Activated T-cell treated with anti-CD3 and anti-CD28 coated beads, Interleukin-2, amount 50 U/mL, for 1 hour (primary cell): Measurements from ENCODE around the gene BRINP2.

Experiments
- DNase-seq: peaks from one replicate; pipeline ENCODE4 v3.0.0-alpha.2; 2020

Gene BRINP2

DNA sequence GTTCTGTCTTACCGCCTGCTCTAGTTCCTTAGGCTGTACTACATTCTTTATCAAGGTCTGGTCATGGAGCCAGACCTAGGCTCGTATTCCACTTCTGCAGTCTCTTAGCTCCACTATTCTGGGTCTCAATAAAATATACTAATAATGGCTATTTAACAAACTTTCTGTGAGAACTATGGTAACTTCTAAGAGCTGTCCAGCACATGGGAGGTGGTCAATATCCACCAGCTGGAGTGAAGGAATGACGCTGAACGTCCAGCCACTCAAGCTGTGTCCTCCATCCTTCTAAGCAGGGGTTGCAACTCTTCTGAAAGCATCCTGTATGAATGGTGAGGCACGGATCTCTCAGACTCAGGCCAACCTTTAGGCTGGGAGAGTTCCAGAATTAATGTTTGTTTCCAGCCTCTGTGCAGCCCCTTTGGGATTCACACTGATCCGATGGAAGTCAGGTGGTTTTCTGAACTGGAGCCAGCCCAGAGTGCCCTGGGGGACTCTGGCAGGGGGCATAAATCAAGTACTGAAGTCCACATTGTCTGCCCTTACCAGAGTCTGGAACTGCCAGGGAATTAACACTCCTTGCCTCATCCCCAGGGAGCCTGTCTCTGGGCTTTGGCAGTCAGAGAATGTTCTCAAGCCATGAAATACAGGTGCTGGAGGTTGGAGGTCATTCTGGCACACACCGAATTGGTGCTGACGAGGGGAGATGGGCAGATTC, 57.4 kb downstream of the BRINP2 start:
- no peak for DNase-seq

DNA sequence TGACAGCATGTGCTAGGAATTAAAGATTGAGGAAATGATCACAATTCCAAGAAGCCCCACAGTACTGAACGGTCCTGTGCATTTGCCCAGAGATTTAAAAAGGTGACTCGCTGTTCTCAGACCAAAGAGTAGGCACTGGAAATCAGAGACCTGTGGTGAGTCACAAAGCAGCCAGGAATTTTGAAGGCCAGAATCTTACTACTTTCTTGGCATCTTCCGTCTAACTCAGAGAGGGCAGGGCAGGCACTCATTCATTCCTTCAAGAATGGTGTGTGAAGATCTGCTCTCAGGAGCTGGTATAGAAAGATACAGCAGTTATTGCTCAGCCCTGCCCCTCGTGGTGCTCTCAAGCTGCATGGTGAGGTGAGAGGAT, 57.9 kb downstream of the BRINP2 start:
- DNase-seq, result no peak

DNA sequence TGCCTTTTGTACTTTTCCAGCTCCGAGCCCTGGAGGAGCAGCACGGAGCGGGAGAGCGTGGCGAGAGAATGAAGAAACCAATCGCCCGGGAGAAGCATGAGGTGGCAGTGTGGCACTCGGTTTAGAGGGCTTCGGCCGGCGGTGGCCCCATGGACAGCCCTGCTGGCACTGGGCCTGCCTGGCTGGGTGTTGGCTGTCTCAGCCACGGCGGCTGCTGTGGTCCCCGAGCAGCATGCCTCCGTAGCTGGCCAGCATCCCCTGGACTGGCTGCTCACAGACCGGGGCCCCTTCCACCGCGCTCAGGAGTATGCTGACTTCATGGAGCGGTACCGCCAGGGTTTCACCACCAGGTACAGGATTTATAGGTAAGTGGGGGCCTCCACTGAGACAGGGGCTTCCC, 59.0 kb downstream of the BRINP2 start:
- DNase-seq, result no peak

DNA sequence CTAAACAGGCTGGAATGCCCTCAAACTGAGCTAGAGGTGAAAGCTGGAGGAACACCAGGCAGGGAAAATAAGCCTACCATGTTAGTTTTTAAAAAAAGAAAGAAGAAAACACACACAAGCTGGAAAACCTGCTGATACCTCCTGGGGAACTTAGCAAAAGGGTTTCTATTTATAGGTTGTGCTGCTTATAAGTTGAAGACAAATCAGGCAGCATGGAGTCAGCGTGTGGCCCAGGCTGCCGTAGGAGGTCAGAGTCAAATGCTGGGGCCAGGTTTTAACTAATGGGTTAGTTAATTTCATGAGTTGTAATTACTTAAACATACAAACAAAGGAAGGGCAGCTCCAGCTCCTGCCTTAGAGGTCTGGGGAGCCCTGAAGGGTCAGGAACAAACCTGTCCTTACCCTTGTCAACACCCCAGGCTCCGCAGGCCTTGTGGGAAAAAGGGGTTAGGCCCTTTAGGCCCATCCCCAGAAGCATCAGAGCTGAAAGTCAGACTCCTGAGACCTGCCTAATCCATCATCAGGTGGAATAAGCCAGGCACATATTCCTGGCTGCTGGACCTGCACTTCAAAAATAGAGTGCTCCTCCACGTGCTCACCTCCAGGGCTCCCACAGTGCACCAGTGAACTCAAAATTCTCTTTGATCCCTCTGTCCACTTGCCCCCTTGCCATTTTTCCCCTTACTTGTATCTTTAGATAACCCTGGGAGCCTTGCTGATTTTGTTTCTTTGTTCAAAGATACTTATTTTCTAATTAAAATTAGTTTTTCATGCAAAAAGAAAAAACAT, 59.7 kb downstream of the BRINP2 start:
- no peak for DNase-seq

DNA sequence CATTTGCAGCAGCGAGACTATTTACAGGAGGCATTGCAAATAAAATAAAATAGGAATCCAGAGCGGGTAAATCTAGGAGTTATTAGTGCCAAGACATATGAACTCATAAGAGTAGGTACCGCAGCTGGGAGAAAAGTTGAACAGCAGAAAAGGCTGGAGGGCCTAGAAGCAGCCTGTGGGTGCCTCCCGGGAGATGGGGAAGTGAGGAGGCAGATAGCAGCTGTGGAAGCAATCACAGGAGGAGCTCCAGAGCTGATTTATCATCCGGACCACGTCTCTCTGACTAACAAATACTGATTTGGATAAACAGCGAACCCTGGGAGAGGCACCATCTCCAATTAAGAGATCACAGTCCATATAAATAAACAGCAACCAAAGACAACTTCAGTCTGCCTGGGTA, 64.6 kb downstream of the BRINP2 start:
- DNase-seq, result no peak

DNA sequence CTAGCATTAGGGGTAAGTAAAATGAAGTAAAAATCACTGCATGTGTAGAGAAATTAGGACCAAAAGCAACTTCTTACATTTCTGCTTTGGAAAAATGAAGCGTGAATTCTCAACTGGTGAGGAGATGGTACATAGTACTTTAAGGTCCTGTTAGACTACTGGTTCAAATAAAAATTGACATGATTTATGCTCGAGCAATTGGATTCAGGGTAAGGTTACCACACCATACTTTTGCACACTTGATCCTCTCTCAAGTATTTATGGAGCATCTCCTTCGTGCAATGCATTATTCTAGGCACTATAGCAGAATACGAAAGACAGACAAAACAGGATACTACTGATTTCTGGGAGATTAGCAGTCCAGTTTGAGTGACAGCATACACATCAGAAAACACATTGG, 66.2 kb downstream of the BRINP2 start:
- no peak for DNase-seq

DNA sequence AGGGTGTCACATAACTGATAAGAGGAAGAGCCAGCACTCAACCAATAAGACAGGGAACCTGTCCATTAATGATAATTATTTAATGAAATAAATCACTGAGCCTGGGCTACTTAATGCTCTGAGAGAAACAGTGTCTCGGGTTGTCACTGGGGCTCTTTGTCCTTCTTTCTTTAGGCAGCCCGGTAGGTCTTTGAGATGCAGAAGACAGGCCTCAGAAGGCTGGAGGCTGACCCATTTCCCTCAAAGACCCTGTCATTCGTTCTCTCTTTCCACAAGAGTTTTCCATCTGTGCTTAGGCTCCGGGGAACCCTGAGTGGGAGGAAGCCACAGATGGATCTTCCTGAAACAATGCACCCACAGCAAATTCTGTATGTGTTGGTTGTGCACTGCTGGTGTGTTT, 68.2 kb downstream of the BRINP2 start:
- no peak for DNase-seq

DNA sequence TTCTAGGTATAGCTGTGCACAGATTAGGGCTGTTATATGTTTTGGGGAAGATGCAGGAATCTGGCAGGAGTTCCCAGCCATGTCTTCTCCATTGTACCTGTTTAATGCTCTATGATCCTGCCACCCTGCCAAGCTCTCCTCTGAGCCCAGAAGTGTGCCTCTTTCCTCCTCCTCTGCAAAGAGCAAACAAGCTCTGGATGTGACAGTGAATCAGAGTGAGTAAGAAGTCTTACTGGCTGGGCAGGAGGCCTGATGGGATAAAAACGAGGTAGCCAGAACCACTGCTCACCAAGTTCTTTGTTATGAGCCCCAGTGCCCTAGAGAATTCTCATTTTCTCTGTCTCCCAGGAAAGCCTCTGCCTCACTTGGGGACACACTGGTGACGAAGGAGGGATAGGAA, 69.0 kb downstream of the BRINP2 start:
- DNase-seq, result no peak

DNA sequence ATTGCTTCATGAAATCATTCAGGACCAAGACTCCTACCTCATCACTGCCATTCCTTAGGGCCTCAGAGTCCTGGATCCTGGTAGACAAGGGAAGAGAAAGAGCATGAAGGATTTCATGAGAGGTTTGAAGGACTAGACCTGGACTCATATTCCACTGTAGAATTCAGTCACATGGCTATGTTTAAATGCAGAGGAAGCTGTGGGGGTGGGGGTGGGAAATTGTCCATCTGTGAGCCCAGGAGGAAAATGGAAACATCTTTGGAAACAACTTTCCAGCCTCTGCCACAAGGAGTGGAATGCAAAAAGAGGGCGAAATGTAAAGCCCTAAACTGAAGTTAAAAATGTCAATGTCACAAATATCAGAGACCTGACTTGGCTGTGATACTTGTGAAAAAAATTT, 73.0 kb downstream of the BRINP2 start:
- no peak for DNase-seq

DNA sequence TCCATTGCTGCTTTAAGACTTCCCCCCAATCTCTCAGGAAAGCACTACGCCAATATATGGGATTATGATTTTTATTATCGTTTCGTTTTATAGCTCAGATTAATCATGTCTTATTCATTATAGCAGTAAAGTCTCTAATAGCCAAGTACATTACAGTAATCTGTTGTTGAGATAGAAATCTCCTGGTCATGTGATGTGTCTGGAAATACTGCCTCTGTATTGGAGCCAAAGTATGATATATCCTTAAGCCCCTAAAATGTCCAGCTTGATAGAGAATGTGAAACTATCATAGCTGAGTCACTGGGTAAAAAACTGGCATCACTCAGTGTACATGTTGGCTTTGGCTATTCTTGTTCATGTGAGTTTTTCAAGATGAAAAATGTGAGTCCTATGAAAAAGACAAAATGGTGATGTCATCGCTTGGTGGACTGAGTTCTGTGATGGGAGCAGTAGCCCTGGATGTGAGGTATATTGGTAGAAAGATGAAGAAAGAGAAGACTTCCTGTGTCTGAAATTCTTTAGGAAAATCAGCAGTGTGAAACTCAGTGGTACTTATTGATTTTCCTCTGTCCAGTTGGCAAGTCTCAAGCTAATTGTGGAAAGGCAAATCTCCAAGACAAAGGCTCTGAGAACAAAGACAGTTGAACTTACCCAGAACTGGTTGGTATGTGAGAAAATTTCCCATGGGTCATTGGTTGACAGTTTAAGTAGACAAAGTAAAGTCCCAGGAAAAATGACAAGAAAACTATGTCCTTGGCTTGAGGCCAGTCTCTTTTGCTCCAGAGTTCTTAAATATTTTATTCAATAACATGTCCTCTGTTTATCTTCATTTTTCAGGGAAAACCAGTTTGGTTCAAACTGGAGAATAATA, 76.2 kb downstream of the BRINP2 start:
- no peak for DNase-seq

DNA sequence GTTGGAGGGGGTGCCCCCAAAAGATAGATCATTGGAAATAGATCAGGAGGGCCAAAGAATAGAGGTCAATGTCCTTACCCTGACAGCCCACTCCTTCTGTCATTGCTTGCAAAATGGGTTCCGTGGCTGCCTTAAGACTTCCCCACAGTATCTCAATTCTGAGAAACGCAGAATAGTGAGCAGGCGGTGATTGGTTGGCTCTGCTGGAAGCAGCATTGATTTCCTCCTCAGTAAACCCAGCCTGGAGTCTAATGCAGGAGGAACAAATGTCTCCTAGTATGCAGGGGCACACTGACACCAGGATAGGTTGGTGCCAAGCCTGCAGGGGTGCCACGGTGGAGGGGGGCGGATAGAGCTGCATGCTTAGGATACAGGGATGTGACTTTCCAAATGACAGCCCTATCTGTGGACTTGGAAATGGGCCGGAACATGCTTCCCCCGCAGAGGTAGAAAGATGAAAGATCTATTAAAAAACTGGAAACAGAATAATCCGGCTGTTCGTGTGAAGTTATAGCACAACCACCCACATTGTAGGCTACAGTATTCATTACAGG, 76.9 kb downstream of the BRINP2 start:
- DNase-seq, result no peak

DNA sequence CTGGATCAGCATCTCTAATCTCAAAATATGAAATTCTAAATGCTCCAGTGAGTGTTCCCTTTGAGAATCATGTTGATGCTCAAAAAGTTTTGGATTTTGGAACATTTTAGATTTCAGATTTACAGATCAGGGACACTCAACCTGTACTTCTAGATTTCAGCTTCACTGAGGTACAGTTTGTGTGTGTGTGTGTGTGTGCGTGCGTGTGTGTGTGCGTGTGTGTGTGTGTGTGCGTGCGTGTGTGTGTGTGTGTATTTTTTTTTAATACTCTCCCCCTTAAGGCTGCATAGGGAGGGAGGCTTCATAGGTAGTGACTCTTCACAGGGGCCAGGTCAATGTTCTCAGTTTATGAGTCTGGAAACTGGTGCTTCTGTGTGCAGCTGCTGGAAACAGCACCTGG, 77.5 kb downstream of the BRINP2 start:
- DNase-seq, result no peak

DNA sequence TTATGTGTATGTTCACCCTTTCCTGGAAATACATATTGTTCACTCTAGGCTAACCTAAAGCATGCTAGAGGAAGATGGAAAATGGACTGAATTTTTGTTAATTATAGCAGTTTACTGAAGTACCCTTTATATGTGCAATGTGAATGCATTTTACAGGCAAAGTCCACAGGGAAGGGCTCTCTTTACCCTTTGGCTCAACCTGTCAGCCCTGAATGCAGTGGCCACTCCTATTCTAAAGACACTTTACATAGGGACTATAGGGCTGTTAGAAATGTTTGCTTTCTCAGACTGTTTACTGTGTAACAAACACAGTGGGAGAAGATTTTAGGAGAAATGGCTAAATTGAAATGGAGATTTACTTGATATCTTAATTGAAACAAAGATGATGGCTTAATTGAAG, 78.5 kb downstream of the BRINP2 start:
- no peak for DNase-seq

DNA sequence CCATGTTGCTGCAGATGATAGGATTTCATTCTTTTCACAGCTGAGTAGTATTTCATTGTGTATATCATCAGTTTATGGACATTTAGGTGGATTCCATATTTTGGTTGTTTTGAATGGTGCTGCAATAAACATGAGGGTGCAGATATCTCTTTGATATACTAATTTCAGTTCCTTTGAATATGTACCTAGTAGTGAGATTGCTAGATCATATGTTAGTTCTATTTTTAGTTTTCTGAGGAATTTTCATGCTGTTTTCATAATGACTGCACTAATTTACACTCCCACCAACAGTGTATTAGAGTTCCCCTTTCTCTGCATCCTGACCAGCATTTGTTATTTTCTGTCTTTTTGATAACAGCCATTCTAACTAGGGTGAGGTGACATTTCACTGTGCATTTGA, 82.1 kb downstream of the BRINP2 start:
- no peak for DNase-seq

DNA sequence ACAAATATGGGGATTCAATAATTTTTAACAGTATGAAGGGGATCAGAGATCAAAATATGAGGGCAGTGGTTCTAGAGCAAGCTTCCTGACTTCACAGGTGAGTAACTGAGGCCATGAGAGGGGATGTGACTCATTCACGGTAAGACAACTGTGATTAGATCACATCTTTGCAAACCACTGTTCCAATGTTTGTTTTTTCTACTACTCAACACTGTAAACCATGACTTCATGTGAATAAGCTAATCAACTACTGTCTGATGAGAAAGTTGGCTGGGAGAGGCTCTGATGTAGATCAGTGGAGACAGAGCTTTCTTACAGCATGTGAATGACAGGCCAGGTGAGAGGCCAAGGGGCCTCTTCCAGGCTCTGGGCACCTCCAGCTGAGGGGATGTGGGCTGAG, 84.7 kb downstream of the BRINP2 start:
- no peak for DNase-seq

DNA sequence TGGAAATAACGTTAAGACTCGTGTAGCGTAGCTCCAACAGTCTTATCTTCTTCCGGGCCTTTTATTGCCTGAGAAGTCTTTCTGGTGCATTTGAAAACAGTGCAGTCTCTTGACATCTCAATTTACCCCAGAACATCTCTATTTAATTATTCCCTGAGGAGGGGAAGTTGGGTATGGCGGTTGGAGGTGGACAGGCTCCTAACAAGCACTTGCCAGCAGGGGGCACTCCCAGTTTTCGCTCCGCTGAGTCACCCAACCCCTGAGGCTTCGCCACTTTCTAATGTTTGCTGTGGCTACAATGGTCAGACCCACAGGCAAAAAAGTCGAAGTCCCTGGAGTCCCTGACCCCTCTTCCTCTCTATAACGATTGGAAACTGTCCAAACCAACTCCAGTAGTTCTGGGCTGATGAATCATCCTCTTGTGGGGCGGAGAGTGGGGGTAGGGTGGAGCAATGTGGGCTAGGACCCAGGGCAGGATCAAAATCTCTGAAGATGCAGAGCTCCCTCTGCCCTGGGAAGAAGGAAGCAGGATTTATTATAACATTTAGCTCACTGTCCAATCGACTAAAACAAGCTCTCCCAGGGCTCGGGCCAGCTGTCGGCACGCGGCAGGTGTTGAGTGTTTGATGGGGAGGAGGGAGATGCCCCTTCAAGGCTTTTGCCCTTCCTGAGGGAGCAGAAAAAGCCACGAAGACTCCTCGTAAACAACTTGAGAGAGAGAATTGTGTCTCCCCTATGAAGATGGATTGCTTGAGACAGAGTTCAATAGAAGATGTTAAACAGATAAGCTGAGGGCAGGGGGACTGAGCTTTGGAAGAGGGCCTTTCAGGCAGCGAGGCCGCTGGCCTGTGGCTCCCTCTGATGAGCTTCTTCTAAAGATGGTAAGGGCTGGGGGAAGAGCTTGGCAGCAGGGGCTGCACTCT, 85.7 kb downstream of the BRINP2 start:
- DNase-seq, result no peak

DNA sequence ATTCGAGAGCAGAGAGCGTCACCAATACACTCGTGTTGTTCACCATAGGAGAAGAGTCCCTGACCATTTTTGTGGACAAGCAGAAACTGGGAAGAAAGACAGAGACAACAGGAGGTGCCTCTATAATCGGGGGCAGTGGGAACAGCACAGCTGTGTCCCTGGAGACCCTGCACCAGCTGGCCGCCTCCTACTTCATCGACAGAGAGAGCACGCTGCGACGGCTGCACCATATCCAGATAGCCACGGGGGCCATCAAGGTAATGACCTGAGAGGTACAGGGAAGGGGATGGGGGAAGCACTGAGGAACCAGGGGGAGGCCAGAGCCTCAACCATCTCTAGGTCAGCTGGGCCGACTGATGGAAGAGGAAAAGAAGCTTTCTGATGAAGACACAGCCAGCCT, 86.4 kb downstream of the BRINP2 start:
- no peak for DNase-seq

DNA sequence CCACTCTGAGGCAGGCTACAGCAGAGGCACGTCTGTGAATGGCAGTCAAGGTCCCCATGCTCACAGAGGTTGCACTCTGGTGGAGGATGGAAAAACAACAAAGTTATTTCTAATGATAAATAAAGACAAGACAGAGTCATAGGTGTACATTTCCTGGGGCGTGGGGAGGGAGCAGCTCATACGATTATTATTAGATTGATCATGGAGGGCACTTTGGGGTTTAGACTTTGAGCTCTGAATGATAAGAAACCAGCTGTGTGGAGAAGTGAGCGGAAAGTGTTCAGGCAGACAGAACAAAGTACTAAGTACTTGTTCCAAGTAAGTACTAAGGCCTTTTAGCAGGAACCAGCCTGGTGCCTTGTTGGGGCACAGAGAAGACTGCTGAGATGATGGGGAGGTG, 86.8 kb downstream of the BRINP2 start:
- DNase-seq, result no peak

DNA sequence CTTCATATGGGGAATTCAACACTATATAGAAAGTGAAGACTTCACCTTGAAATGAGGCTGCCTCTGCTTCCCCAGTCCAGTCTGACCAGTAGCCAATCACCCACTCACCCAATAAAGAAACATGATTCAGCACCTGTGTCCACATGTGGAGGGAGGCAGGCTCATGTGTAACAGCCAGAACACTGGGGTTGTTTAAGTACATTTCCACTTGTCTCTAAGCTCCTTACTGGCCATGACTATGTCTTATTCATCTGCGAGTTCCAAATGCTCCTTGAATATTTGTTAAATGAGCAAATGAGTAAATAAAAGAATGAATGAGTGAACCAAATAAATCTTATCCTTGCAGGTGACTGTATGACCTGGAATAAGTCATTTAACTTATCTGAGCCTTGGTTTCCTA, 100.1 kb downstream of the BRINP2 start:
- no peak for DNase-seq

DNA sequence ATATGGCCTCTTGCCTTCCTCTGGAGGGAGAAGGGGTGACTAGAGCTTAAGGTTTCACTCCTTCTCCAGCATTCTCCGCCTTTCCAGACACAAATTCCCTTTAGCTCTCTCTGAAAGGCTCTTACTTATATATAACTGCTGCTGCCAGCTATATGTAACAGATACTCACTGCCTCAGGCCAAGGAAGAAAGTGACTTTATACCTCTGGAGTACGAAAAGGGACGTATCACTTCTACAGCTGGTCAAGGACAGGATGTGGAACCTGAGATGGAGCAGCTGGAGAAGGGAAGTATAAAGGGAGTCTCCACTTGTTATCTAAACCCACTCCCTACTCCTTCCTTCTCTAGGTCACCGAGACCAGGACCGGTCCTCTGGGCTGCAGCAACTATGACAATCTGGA, 102.4 kb downstream of the BRINP2 start:
- DNase-seq, result no peak

DNA sequence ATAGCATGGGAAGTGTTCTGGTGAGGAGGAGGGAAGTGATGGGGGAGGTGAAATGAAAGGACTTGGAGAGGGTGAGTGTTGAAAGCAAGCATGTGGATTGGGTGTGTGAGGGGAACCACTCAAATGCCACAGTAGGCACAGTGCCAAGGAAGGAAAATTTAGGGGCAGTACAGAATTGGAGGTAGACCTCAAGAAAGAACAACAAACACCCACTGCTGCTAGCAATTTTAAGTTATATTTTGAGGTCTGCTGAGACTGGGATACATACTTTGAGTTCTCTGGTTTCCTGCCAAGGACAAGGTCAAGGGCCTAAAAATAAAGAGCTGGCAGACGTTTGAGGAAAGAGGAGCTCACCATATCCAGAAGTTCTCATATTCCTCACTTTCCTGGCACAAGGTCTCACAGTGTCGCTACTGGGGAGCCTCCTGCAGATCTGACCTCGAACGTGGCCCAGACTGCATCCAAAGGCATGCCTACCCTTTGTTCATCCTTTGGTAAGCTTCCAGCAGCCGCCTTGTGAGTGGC, 104.0 kb downstream of the BRINP2 start:
- DNase-seq, result no peak

DNA sequence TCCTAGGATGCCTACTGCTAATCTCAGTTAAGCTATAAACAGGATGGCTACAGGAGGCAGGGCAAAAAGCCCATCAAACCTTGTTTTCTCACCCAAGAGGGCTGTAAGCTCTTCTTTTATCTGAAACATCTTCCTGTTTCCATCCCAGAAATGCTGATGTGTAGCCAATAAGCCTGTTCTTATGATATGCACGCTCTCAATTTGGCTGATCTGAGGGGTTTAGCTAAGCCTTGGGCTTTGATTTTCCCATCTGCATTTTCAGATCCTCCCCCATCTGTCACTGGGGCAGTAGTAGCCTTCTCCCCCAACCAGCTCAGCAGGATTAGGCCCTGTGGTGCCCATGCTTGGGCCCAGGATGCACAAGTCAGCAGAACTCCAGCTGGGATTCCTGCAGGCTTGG, 105.0 kb downstream of the BRINP2 start:
- DNase-seq, result no peak
